Panc1 (cell line): ENCODE data around the gene DYTN. TPM values are rescaled to one million over a fixed set of nuclear protein-coding genes. Genes with fewer than 3 reads are reported as not detected.

Experiments
- ATAC-seq: fragments of 200-7000 bp; cut with Tn5 transposase; 2 replicates; pipeline ENCODE4 v1.9.1; 2020; ENCODE audit warnings: mild to moderate bottlenecking, moderate library complexity
- BruUV-seq: library from RNA; stranded (reverse); fragments of 400-500 nt; replicated peaks from 2 replicates; lab custom pipeline; 2021; lab: Mats Ljungman, UMichigan
- CTCF ChIA-PET: fragments of 300-600 bp; sonication (Branson Sonifier 250); formaldehyde crosslinking; loops from one replicate; lab custom pipeline; 2022; ENCODE audit warnings: antibody characterized with exemption; lab: Charles Lee
- POLR2A ChIA-PET: fragments of 300-600 bp; sonication (Branson Sonifier 250); formaldehyde crosslinking; loops from one replicate; lab custom pipeline; 2022; ENCODE audit warnings: antibody characterized with exemption; lab: Charles Lee
- DNase-seq: peaks from one replicate; pipeline ENCODE4 v3.0.0-alpha.2; 2010; ENCODE audit warnings: low read depth, low spot score
- H3K27ac ChIP-seq: 2 replicates; pipeline ENCODE4 v1.5.1; 2011; ENCODE audit warnings: mild to moderate bottlenecking, low read length, inconsistent platforms
- H3K27me3 ChIP-seq: fragments of 200-500 bp; sonication (Bioruptor generic); 2 replicates; pipeline ENCODE4 v1.6.0; 2014; ENCODE audit warnings: low read length, inconsistent platforms; ENCODE audit not compliant: control insufficient read depth, insufficient read depth
- H3K36me3 ChIP-seq: fragments of 200-500 bp; sonication (Bioruptor generic); 2 replicates; pipeline ENCODE4 v1.5.1; 2014; ENCODE audit warnings: inconsistent platforms, mild to moderate bottlenecking, low read length, moderate library complexity; ENCODE audit not compliant: control insufficient read depth, insufficient read depth
- H3K4me1 ChIP-seq: 2 replicates; pipeline ENCODE4 v1.5.1; 2011; ENCODE audit warnings: inconsistent platforms, mild to moderate bottlenecking, low read length, moderate library complexity; ENCODE audit not compliant: control insufficient read depth, insufficient read depth
- H3K4me3 ChIP-seq, 2 experiments: 2 replicates each; pipeline ENCODE4 v1.5.1; 2011 to 2012; ENCODE audit warnings: low read depth in 2 of 2, low read length in 2 of 2, mild to moderate bottlenecking in 2 of 2, inconsistent platforms in 1 of 2, moderate library complexity in 1 of 2
- H3K9me3 ChIP-seq: fragments of 200-500 bp; sonication (Bioruptor generic); 2 replicates; pipeline ENCODE4 v1.5.1; 2014; ENCODE audit warnings: low read depth, mild to moderate bottlenecking, inconsistent platforms, low read length, moderate library complexity; ENCODE audit not compliant: control insufficient read depth, insufficient read depth
- CTCF ChIP-seq: fragments of 450-650 bp; IDR thresholded peaks from 2 replicates; pipeline ENCODE4 v1.5.1; 2017; ENCODE audit warnings: mild to moderate bottlenecking
- POLR2AphosphoS5 ChIP-seq: IDR thresholded peaks from 2 replicates; pipeline ENCODE4 v1.6.1; 2012; ENCODE audit warnings: mild to moderate bottlenecking, low read depth, low read length, moderate library complexity
- SIN3A ChIP-seq: IDR thresholded peaks from 2 replicates; pipeline ENCODE4 v1.6.1; 2012; ENCODE audit warnings: low read depth, mild to moderate bottlenecking, low read length, moderate library complexity, borderline replicate concordance; ENCODE audit not compliant: insufficient read depth
- TCF7L2 ChIP-seq: IDR thresholded peaks from 2 replicates; pipeline ENCODE4 v1.6.1; 2011; ENCODE audit warnings: mild to moderate bottlenecking, low read depth, low read length, inconsistent platforms
- in situ Hi-C: cut with HindIII; loops from 2 replicates; pipeline ENCODE4 v1.10.0; 2016; ENCODE audit warnings: low sequenced_read_pairs, low pct_unique_long_range_greater_than_20kb
- intact Hi-C: fragments of 100-400 bp; cut with micrococcal nuclease; formaldehyde crosslinking; loops from one replicate; pipeline ENCODE4 v1.10.0; 2022; ENCODE audit not compliant: unreplicated experiment
- total RNA-seq: library from RNA; stranded (reverse); gene quantifications from one replicate; pipeline ENCODE4 v1.2.1, GENCODE V29; 2021; ENCODE audit not compliant: unreplicated experiment
- TF ChIP-seq, protein P1 (sequence below), 2 experiments: IDR thresholded peaks; 2 replicates each; pipeline ENCODE4 v1.6.1; 2011 to 2012; ENCODE audit warnings: low read depth in 2 of 2, control low read depth in 1 of 2, low read length in 1 of 2, mild to moderate bottlenecking in 1 of 2, moderate library complexity in 1 of 2; ENCODE audit not compliant: insufficient read depth in 1 of 2

DYTN gene
- total RNA-seq, 1 experiment from 2014 or later: not detected

- BruUV-seq: no TSS peak
- Histone ChIP-seq H3K36me3 (no peaks in the 10 kb centered on the region), H3K27ac (no peak overlapping the region), H3K9me3 (no peaks in the 10 kb centered on the region), H3K4me3 (no peak overlapping the region), H3K4me1 (no peaks in the 10 kb centered on the region), H3K27me3 (no peaks in the 10 kb centered on the region; the same call in 1 of the 2 replicates)
- intact Hi-C loops (no loop called here), in situ Hi-C loops (no loop called here)
- ChIA-PET CTCF (no interaction called here), POLR2A (no interaction called here)
- TF ChIP-seq, protein P1, sequence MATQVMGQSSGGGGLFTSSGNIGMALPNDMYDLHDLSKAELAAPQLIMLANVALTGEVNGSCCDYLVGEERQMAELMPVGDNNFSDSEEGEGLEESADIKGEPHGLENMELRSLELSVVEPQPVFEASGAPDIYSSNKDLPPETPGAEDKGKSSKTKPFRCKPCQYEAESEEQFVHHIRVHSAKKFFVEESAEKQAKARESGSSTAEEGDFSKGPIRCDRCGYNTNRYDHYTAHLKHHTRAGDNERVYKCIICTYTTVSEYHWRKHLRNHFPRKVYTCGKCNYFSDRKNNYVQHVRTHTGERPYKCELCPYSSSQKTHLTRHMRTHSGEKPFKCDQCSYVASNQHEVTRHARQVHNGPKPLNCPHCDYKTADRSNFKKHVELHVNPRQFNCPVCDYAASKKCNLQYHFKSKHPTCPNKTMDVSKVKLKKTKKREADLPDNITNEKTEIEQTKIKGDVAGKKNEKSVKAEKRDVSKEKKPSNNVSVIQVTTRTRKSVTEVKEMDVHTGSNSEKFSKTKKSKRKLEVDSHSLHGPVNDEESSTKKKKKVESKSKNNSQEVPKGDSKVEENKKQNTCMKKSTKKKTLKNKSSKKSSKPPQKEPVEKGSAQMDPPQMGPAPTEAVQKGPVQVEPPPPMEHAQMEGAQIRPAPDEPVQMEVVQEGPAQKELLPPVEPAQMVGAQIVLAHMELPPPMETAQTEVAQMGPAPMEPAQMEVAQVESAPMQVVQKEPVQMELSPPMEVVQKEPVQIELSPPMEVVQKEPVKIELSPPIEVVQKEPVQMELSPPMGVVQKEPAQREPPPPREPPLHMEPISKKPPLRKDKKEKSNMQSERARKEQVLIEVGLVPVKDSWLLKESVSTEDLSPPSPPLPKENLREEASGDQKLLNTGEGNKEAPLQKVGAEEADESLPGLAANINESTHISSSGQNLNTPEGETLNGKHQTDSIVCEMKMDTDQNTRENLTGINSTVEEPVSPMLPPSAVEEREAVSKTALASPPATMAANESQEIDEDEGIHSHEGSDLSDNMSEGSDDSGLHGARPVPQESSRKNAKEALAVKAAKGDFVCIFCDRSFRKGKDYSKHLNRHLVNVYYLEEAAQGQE (IDR thresholded peaks at IDR 0.05; ENCODE audit: insufficient read depth in 1 of 2, low read depth in 2 of 2, low read length in 1 of 2): no peak
- no peak for TF ChIP-seq CTCF
- TF ChIP-seq SIN3A: no peak
- TF ChIP-seq POLR2AphosphoS5: no peak
- TF ChIP-seq TCF7L2: no peak
- DNase-seq: no peak
- no peak for ATAC-seq
Observed at GRCh38 chr2:206657087-206657486, 61.1 kb downstream of the DYTN start.

- in situ Hi-C loops: no loop called here
- intact Hi-C loops: no loop called here
- Histone ChIP-seq H3K9me3 (no peaks in the 10 kb centered on the region), H3K27me3 (no peaks in the 10 kb centered on the region), H3K36me3 (no peaks in the 10 kb centered on the region), H3K27ac (no peak overlapping the region), H3K4me3 (no peak overlapping the region), H3K4me1 (no peaks in the 10 kb centered on the region)
- CTCF ChIA-PET: no interaction called here
- ATAC-seq (no peak), DNase-seq (no peak)
- TF ChIP-seq CTCF (no peak), POLR2AphosphoS5 (no peak), SIN3A (no peak), TCF7L2 (no peak)
- TF ChIP-seq, protein P1 (IDR thresholded peaks at IDR 0.05; ENCODE audit: insufficient read depth in 1 of 2, low read depth in 2 of 2, low read length in 1 of 2): no peak
- BruUV-seq: no TSS peak
- POLR2A ChIA-PET: no interaction called here
Observed at GRCh38 chr2:206647985-206648384, 70.2 kb downstream of the DYTN start.
